Measurements from ENCODE around the gene ANK3.

ANK3 gene

DNA sequence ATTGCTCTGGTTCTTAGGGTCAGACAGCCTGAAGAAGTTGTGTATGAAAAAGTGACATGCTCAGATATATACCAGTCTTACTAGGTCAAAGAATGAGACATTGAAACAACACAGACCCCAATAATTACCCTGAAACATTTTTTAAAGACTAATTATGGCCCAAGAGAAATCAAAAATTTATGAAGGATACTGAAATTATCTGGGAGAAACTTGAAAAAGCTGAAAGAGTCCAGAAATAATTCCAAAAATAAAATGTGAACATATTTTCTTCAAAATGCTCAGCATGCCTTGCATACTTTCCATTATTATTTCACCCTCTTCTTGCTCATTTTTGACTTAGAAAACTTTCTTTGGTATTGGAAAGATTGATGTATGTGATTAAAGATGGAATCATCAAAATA lies 284.4 kb downstream of the ANK3 start:
- ATAC-seq (replicated peaks) (no peak), DNase-seq (no peak)
- Mint-ChIP-seq H3K27me3 (no peaks in the 10 kb centered on the region), H3K4me3 (no peak overlapping the region), H3K4me1 (ENCODE audit: low read depth in 2 of 2) (no peaks in the 10 kb centered on the region), H3K27ac (no peak overlapping the region), H3K36me3 (ENCODE audit: insufficient read depth) (peaks cover 12% of the 10 kb centered on the region), H3K9me3 (no peaks in the 10 kb centered on the region)

GRCh38 chr10:60101821-60102220 lies 287.9 kb downstream of the ANK3 start:
- no peaks in the 10 kb centered on the region for H3K9me3 Mint-ChIP-seq
- no peaks in the 10 kb centered on the region for H3K27me3 Mint-ChIP-seq
- peaks cover 9% of the 10 kb centered on the region for H3K36me3 Mint-ChIP-seq (ENCODE audit: insufficient read depth)
- H3K4me3 Mint-ChIP-seq = no peak overlapping the region
- no peak overlapping the region for H3K27ac Mint-ChIP-seq
- no peak for ATAC-seq (replicated peaks)
- no peaks in the 10 kb centered on the region for H3K4me1 Mint-ChIP-seq (ENCODE audit: low read depth in 2 of 2)
- DNase-seq = no peak

DNA sequence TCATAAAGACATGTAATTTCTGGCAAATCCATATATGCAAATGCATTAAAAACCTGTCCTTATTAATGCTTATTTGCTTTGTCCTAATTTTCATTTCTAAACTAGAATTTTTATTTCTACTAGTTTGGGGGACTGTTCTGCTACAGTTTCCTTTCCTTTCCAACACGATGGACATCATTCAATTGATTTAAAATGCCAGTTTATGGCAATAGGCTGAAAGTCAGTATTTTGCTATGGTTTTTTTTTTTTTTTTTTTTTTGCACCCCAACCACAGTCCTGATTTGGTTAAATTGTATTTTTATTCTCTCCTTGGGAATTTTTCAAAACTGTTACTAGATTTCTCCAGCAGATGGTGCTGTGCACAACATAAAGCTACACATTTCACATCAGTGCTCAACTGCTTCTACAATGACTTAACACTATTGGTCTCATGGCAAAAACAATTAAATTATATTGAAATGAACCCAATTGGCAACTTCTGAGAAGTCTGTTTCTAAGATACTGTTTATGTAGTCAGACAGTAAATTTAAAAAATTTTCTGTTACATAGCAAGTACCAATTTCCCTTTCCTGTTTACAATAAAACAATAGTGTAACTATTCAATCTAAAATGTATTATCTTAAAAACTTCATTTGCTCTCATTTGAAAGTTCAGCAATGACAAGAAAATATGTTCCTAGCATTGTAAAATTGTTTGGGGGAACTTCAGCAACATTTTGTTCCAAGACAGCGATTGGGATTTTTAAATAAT lies 289.5 kb downstream of the ANK3 start:
- Mint-ChIP-seq H3K27me3 (no peaks in the 10 kb centered on the region), H3K4me1 (ENCODE audit: low read depth in 2 of 2) (no peaks in the 10 kb centered on the region), H3K9me3 (no peaks in the 10 kb centered on the region), H3K27ac (no peak overlapping the region), H3K4me3 (no peak overlapping the region), H3K36me3 (ENCODE audit: insufficient read depth) (peaks cover 9% of the 10 kb centered on the region)
- DNase-seq = peak in 2 of 3 experiments; percentile 5
- ATAC-seq (replicated peaks) = peak; percentile 42

GRCh38 chr10:60098677-60099601 lies 290.7 kb downstream of the ANK3 start:
- no peak overlapping the region for H3K4me3 Mint-ChIP-seq
- H3K4me1 Mint-ChIP-seq (ENCODE audit: low read depth in 2 of 2) = no peaks in the 10 kb centered on the region
- no peaks in the 10 kb centered on the region for H3K27me3 Mint-ChIP-seq
- DNase-seq = no peak
- no peak overlapping the region for H3K27ac Mint-ChIP-seq
- no peak for ATAC-seq (replicated peaks)
- H3K9me3 Mint-ChIP-seq = no peaks in the 10 kb centered on the region
- no peaks in the 10 kb centered on the region for H3K36me3 Mint-ChIP-seq (ENCODE audit: insufficient read depth)

GRCh38 chr10:60096761-60097513 lies 292.7 kb downstream of the ANK3 start:
- no peak for ATAC-seq (replicated peaks)
- Mint-ChIP-seq H3K36me3 (ENCODE audit: insufficient read depth) (no peaks in the 10 kb centered on the region), H3K4me3 (no peak overlapping the region), H3K27ac (no peak overlapping the region), H3K9me3 (no peaks in the 10 kb centered on the region), H3K27me3 (no peaks in the 10 kb centered on the region), H3K4me1 (ENCODE audit: low read depth in 2 of 2) (no peaks in the 10 kb centered on the region)
- DNase-seq = no peak

GRCh38 chr10:60093317-60093716 lies 296.4 kb downstream of the ANK3 start:
- Mint-ChIP-seq H3K27me3 (no peaks in the 10 kb centered on the region), H3K4me1 (ENCODE audit: low read depth in 2 of 2) (no peaks in the 10 kb centered on the region), H3K36me3 (ENCODE audit: insufficient read depth) (no peaks in the 10 kb centered on the region), H3K4me3 (no peak overlapping the region), H3K9me3 (no peaks in the 10 kb centered on the region), H3K27ac (no peak overlapping the region)
- ATAC-seq (replicated peaks) (no peak), DNase-seq (no peak)

- H3K27ac Mint-ChIP-seq = no peak overlapping the region
- ATAC-seq (replicated peaks) = no peak
- no peak overlapping the region for H3K4me3 Mint-ChIP-seq
- no peaks in the 10 kb centered on the region for H3K9me3 Mint-ChIP-seq
- H3K27me3 Mint-ChIP-seq = no peaks in the 10 kb centered on the region
- H3K4me1 Mint-ChIP-seq (ENCODE audit: low read depth in 2 of 2) = no peaks in the 10 kb centered on the region
- H3K36me3 Mint-ChIP-seq (ENCODE audit: insufficient read depth) = peaks cover 21% of the 10 kb centered on the region
- DNase-seq = no peak
These were observed 302.8 kb downstream of the ANK3 start for GRCh38 chr10:60086862-60087261.

DNA sequence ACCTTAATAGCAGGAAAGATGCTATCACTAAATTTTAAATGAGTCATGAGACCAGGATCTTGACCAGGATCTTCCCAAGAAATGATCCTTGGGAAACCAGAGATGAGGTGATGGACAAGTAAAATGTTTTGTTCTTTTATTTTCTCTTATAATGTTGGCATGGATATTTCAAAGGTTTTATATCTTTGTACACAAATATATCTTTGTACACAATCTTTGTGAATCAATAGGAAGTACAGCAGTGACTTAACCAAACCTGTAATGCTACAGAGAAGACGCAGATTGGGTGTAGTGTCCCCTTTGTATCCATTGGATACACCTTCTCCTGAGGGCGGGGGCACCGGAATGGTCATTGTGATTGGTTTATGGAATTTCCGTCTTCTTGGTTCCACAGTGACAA lies 303.3 kb downstream of the ANK3 start:
- H3K9me3 Mint-ChIP-seq = no peaks in the 10 kb centered on the region
- DNase-seq = no peak
- no peak for ATAC-seq (replicated peaks)
- H3K4me1 Mint-ChIP-seq (ENCODE audit: low read depth in 2 of 2) = no peaks in the 10 kb centered on the region
- no peaks in the 10 kb centered on the region for H3K27me3 Mint-ChIP-seq
- H3K36me3 Mint-ChIP-seq (ENCODE audit: insufficient read depth) = peaks cover 21% of the 10 kb centered on the region
- no peak overlapping the region for H3K27ac Mint-ChIP-seq
- no peak overlapping the region for H3K4me3 Mint-ChIP-seq

GRCh38 chr10:60082744-60083344 lies 306.8 kb downstream of the ANK3 start:
- Mint-ChIP-seq H3K9me3 (no peaks in the 10 kb centered on the region), H3K4me3 (no peak overlapping the region), H3K27me3 (no peaks in the 10 kb centered on the region), H3K27ac (no peak overlapping the region), H3K36me3 (ENCODE audit: insufficient read depth) (peaks cover 25% of the 10 kb centered on the region), H3K4me1 (ENCODE audit: low read depth in 2 of 2) (no peaks in the 10 kb centered on the region)
- DNase-seq (no peak), ATAC-seq (replicated peaks) (no peak)

GRCh38 chr10:60082341-60082740 lies 307.3 kb downstream of the ANK3 start:
- Mint-ChIP-seq H3K27me3 (no peaks in the 10 kb centered on the region), H3K27ac (no peak overlapping the region), H3K4me1 (ENCODE audit: low read depth in 2 of 2) (no peaks in the 10 kb centered on the region), H3K4me3 (no peak overlapping the region), H3K36me3 (ENCODE audit: insufficient read depth) (peaks cover 25% of the 10 kb centered on the region), H3K9me3 (no peaks in the 10 kb centered on the region)
- DNase-seq (no peak), ATAC-seq (replicated peaks) (no peak)

GRCh38 chr10:60073781-60074656 lies 315.7 kb downstream of the ANK3 start:
- peaks cover 5% of the 10 kb centered on the region for H3K36me3 Mint-ChIP-seq (ENCODE audit: insufficient read depth)
- DNase-seq = no peak
- ATAC-seq (replicated peaks) = no peak
- no peak overlapping the region for H3K4me3 Mint-ChIP-seq
- H3K9me3 Mint-ChIP-seq = no peaks in the 10 kb centered on the region
- no peaks in the 10 kb centered on the region for H3K4me1 Mint-ChIP-seq (ENCODE audit: low read depth in 2 of 2)
- H3K27ac Mint-ChIP-seq = no peak overlapping the region
- no peaks in the 10 kb centered on the region for H3K27me3 Mint-ChIP-seq

DNA sequence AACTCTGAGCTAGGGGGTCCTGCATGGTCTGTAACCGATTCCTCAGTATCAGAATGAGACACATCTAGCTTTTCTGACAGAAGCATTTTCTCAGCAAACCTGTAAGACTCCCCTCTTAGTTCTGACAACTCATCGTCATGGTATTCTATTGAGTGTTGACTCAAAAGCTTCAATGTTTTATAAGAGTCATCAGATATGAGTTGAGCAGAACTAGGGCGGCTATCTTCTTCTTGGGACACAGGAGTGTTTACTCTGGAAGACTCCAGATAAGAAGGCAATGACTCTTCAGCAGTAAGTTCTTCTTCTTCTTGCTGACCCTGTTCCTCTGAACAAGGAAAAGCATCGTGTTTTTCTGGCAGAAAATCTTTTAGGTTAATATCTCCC lies 316.3 kb downstream of the ANK3 start:
- Mint-ChIP-seq H3K27me3 (no peaks in the 10 kb centered on the region), H3K4me1 (ENCODE audit: low read depth in 2 of 2) (no peaks in the 10 kb centered on the region), H3K27ac (no peak overlapping the region), H3K4me3 (no peak overlapping the region), H3K36me3 (ENCODE audit: insufficient read depth) (peaks cover 5% of the 10 kb centered on the region), H3K9me3 (no peaks in the 10 kb centered on the region)
- DNase-seq (no peak), ATAC-seq (replicated peaks) (no peak)

Data from effector memory CD8-positive, alpha-beta T cell (primary cell).